GM12878 (cell line): ENCODE results near the gene TMCC3. TPM values are rescaled to one million over a fixed set of nuclear protein-coding genes. Genes with fewer than 3 reads are reported as not detected.

Source experiments
- ATAC-seq: fragments of 200-7000 bp; cut with Tn5 transposase; 3 replicates; pipeline ENCODE4 v1.9.1; 2020; ENCODE audit warnings: mild to moderate bottlenecking, moderate library complexity
- BruUV-seq: library from RNA; stranded (reverse); fragments of 400-500 nt; replicated peaks from 2 replicates; lab custom pipeline; 2021; lab: Mats Ljungman, UMichigan
- CTCF ChIA-PET: fragments of 300-600 bp; sonication (Branson Sonifier 250); formaldehyde crosslinking; extraction: SDS; loops from one replicate; lab custom pipeline; 2021; ENCODE audit warnings: inconsistent platforms; lab: Yijun Ruan, JAX
- POLR2A ChIA-PET: fragments of 350-600 bp; formaldehyde crosslinking; extraction: SDS; loops from one replicate; lab custom pipeline; 2021; ENCODE audit warnings: inconsistent platforms; lab: Charles Lee
- RAD21 ChIA-PET: fragments of 300-600 bp; sonication (Branson Sonifier 250); formaldehyde crosslinking; loops from one replicate; lab custom pipeline; 2023; ENCODE audit warnings: antibody characterized with exemption; ENCODE audit not compliant: unreplicated experiment; lab: Charles Lee
- SMC1A ChIA-PET: fragments of 300-600 bp; sonication (Branson Sonifier 250); formaldehyde crosslinking; loops from one replicate; lab custom pipeline; 2023; ENCODE audit not compliant: unreplicated experiment, uncharacterized antibody; lab: Charles Lee
- DNase-seq: peaks from one replicate; pipeline ENCODE4 v3.0.0-alpha.2; 2011; ENCODE audit warnings: low read depth, low spot score
- FAIRE-seq: peaks from 3 replicates; lab custom pipeline; 2011; peaks lifted over from hg19 to GRCh38; lab: Jason Lieb, UNC
- H2AFZ ChIP-seq: 2 replicates; pipeline ENCODE4 v1.6.0; 2011; ENCODE audit warnings: low read depth, low read length, control low read depth; ENCODE audit not compliant: control insufficient read depth
- H3K27ac ChIP-seq: 2 replicates; pipeline ENCODE4 v1.5.1; 2011; ENCODE audit warnings: control low read depth; ENCODE audit not compliant: control insufficient read depth, insufficient read depth
- H3K27me3 ChIP-seq, 2 experiments: replicated peaks in 1 of 2; 2 replicates each; pipeline versions ENCODE4 v1.6.0 to v1.6.1; 2011; ENCODE audit warnings: low read length in 1 of 2; ENCODE audit not compliant: control insufficient read depth in 2 of 2, insufficient read depth in 2 of 2
- H3K36me3 ChIP-seq, 2 experiments: 2 replicates each; pipeline ENCODE4 v1.5.1; 2011; ENCODE audit warnings: low read length in 1 of 2; ENCODE audit not compliant: control insufficient read depth in 2 of 2, insufficient read depth in 2 of 2
- H3K4me1 ChIP-seq: 2 replicates; pipeline ENCODE4 v1.6.1; 2011; ENCODE audit warnings: mild to moderate bottlenecking, low read length, moderate library complexity, mixed read lengths; ENCODE audit not compliant: control insufficient read depth, insufficient read depth
- H3K4me2 ChIP-seq: 2 replicates; pipeline ENCODE4 v1.6.0; 2011; ENCODE audit warnings: control low read depth; ENCODE audit not compliant: control insufficient read depth, insufficient read depth
- H3K4me3 ChIP-seq: fragments of 200-600 bp; sonication (generic); 2 replicates; pipeline ENCODE4 v1.5.1; 2016
- H3K79me2 ChIP-seq: 2 replicates; pipeline ENCODE4 v1.6.0; 2011; ENCODE audit warnings: low read length; ENCODE audit not compliant: control insufficient read depth, insufficient read depth
- H3K9ac ChIP-seq: 2 replicates; pipeline ENCODE4 v1.8.0; 2011; ENCODE audit warnings: low read length, control low read depth, mixed read lengths; ENCODE audit not compliant: control insufficient read depth, insufficient read depth
- H3K9me3 ChIP-seq: replicated peaks from 3 replicates; pipeline ENCODE4 v1.5.1; 2011; ENCODE audit warnings: mild to moderate bottlenecking, low read length; ENCODE audit not compliant: control insufficient read depth, insufficient read depth
- H4K20me1 ChIP-seq: 2 replicates; pipeline ENCODE4 v1.6.0; 2011; ENCODE audit not compliant: control insufficient read depth, insufficient read depth
- CHD1 ChIP-seq: IDR thresholded peaks from 2 replicates; pipeline ENCODE4 v1.6.1; 2012; ENCODE audit warnings: low read depth, low read length, improper control_type of control experiment
- CHD2 ChIP-seq: IDR thresholded peaks from 2 replicates; pipeline ENCODE4 v1.6.1; 2011; ENCODE audit warnings: low read depth, low read length, improper control_type of control experiment, borderline replicate concordance
- E2F4 ChIP-seq: IDR thresholded peaks from 2 replicates; pipeline ENCODE4 v1.6.1; 2012; ENCODE audit warnings: low read depth, low read length, improper control_type of control experiment
- ESRRA ChIP-seq: IDR thresholded peaks from 2 replicates; pipeline ENCODE4 v1.6.1; 2012; ENCODE audit warnings: mild to moderate bottlenecking, low read length, improper control_type of control experiment
- ETV6 ChIP-seq, 2 experiments: fragments of 450-650 bp in 1 of 2; IDR thresholded peaks in 1 of 2; conservative IDR thresholded peaks in 1 of 2; 2 replicates each; pipeline ENCODE4 v1.6.1; 2014; ENCODE audit warnings: antibody characterized with exemption in 1 of 2, borderline replicate concordance in 1 of 2, low read depth in 1 of 2, mild to moderate bottlenecking in 1 of 2, moderate library complexity in 1 of 2
- HDAC2 ChIP-seq: fragments of 200-600 bp; sonication (generic); IDR thresholded peaks from 2 replicates; pipeline ENCODE4 v1.6.1; 2017
- JUND ChIP-seq: IDR thresholded peaks from 2 replicates; pipeline ENCODE4 v1.6.1; 2012; ENCODE audit warnings: low read depth, mild to moderate bottlenecking, low read length, improper control_type of control experiment, moderate library complexity
- NRF1 ChIP-seq: conservative IDR thresholded peaks from 2 replicates; pipeline ENCODE4 v1.6.1; 2011; ENCODE audit warnings: mild to moderate bottlenecking, low read depth, low read length, improper control_type of control experiment
- POLR2A ChIP-seq: IDR thresholded peaks from 2 replicates; pipeline ENCODE4 v1.6.1; 2011; ENCODE audit warnings: low read depth, mild to moderate bottlenecking, low read length
- POU2F2 ChIP-seq: IDR thresholded peaks from 3 replicates; pipeline ENCODE4 v1.6.1; 2011; ENCODE audit warnings: low read depth, mild to moderate bottlenecking, low read length, borderline replicate concordance
- RB1 ChIP-seq: fragments of 450-650 bp; formaldehyde crosslinking; IDR thresholded peaks from 2 replicates; pipeline ENCODE4 v1.6.1; 2017; ENCODE audit warnings: mild to moderate bottlenecking, borderline replicate concordance
- RFX5 ChIP-seq: IDR thresholded peaks from 2 replicates; pipeline ENCODE4 v1.6.1; 2011; ENCODE audit warnings: low read depth, low read length, improper control_type of control experiment
- SMAD5 ChIP-seq: IDR thresholded peaks from 2 replicates; pipeline ENCODE4 v1.6.1; 2016; ENCODE audit warnings: antibody characterized with exemption, low read depth
- SP1 ChIP-seq: IDR thresholded peaks from one replicate; pipeline ENCODE4 v1.6.1; 2011; ENCODE audit warnings: low read depth, low read length
- SREBF2 ChIP-seq: IDR thresholded peaks from 2 replicates; pipeline ENCODE4 v1.6.1; 2012; ENCODE audit warnings: mild to moderate bottlenecking, low read length
- TCF12 ChIP-seq: IDR thresholded peaks from 2 replicates; pipeline ENCODE4 v1.6.1; 2011; ENCODE audit warnings: low read depth, mild to moderate bottlenecking, low read length
- TCF7 ChIP-seq: IDR thresholded peaks from 2 replicates; pipeline ENCODE4 v1.6.1; 2014; ENCODE audit warnings: antibody characterized with exemption, borderline replicate concordance
- WGBS: methylation state at CpG from one replicate; pipeline ENCODE4 v1.1.6; 2016; ENCODE audit warnings: low lambda C conversion rate; ENCODE audit not compliant: insufficient replicate concordance, insufficient coverage; ENCODE audit errors: missing lambda C conversion rate; 5-methylcytosine and 5-hydroxymethylcytosine counted together
- in situ Hi-C: fragments of 300-500 bp; cut with MboI; formaldehyde crosslinking; loops from 9 replicates; pipeline ENCODE4 v1.14.3; 2018; ENCODE audit warnings: mixed read lengths
- intact Hi-C: fragments of 100-400 bp; cut with micrococcal nuclease; formaldehyde crosslinking; loops from one replicate; pipeline ENCODE4 v1.14.2; 2022; ENCODE audit not compliant: unreplicated experiment
- polyA plus RNA-seq, 11 experiments: library from polyadenylated mRNA; depleted of rRNA in 4 of 11; unstranded in 6 of 11; stranded (reverse) in 5 of 11; fragments of >200 nt; fragmentation: Nextera tagmentation in 4 of 11; fragmentation: Illumina TruSeq in 1 of 11; extraction: Ambion mirVana in 4 of 11; extraction: Trizol in 1 of 11; gene quantifications; 1 replicate in 1 of 11; 2 replicates in 10 of 11; pipeline versions ENCODE4 v1.2.1 to v1.2.3, GENCODE V29; 2011 to 2016; ENCODE audit warnings: inconsistent platforms in 2 of 11, missing spikeins in 2 of 11, low read depth in 1 of 11
- total RNA-seq, 4 experiments: library from RNA; depleted of rRNA in 3 of 4; stranded (reverse); fragments of >200 nt in 3 of 4; fragmentation: Illumina TruSeq in 1 of 4; extraction: Trizol in 1 of 4; gene quantifications; 2 replicates each; pipeline versions ENCODE4 v1.2.1 to v1.2.3, GENCODE V29; 2013 to 2021
- TF ChIP-seq, protein P1 (sequence below): IDR thresholded peaks from 2 replicates; pipeline ENCODE4 v1.6.1; 2011; ENCODE audit warnings: low read depth, mild to moderate bottlenecking, low read length, moderate library complexity, borderline replicate concordance; ENCODE audit errors: extremely low read depth
- TF ChIP-seq, protein P2 (sequence below): fragments of 450-650 bp; IDR thresholded peaks from 2 replicates; pipeline ENCODE4 v1.6.1; 2017; ENCODE audit warnings: mild to moderate bottlenecking, low read depth, inconsistent platforms; ENCODE audit not compliant: poor library complexity, severe bottlenecking
- TF ChIP-seq, protein P3 (sequence below): fragments of 450-650 bp; IDR thresholded peaks from 2 replicates; pipeline ENCODE4 v1.6.1; 2017; ENCODE audit warnings: borderline replicate concordance

The TMCC3 gene
- total and polyA plus RNA-seq, 10 of the 15 experiments (the other 5 are each of a cell fraction or from before 2014, with no cell fraction given) = 5.8 to 29.8 (median 12.6) TPM

DNA sequence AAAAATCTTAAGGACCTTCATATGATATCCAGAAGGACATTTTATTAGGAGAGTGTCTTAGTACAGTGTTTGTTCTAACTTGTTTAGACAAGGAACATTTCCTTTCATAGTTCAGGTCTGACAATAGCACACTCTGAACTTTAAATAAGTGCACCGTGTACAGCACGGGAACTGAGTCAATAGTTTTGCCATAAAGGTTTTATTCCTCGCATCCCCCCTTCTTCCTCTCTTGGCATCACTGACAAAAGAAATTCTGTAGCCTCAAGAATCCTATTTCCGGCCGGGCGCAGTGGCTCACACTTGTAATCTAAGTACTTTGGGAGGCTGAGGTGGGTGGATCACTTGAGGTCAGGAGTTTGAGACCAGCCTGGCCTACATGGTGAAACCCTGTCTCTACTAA is 58.3 kb downstream of the TMCC3 start (continued):
- TF ChIP-seq CHD2 = no peak
- no peak for TF ChIP-seq JUND
- TF ChIP-seq SREBF2 = no peak
- no peak for TF ChIP-seq ESRRA
- TF ChIP-seq, protein P1, sequence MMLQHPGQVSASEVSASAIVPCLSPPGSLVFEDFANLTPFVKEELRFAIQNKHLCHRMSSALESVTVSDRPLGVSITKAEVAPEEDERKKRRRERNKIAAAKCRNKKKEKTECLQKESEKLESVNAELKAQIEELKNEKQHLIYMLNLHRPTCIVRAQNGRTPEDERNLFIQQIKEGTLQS = no peak

- ChIA-PET RAD21 (no interaction called here), POLR2A (interaction anchor here (1.1 kb wide), 1 partner anchor 31 kb away, joined by 3 read pairs; no protein-coding TSS in a partner anchor), CTCF (interaction anchor here (1.4 to 1.6 kb wide), 2 partner anchors 13 to 284 kb away, joined by 5 to 6 read pairs; no protein-coding TSS in a partner anchor), SMC1A (interaction anchor here (0.6 to 1.2 kb wide), 2 partner anchors 13 to 477 kb away, joined by 3 read pairs; no protein-coding TSS in a partner anchor)
- FAIRE-seq (no peak), DNase-seq (no peak), ATAC-seq (no peak)
- Histone ChIP-seq H3K27me3 (no peaks in the 10 kb centered on the region), H2AFZ (no peak overlapping the region), H3K27ac (no peak overlapping the region), H3K9me3 (no peaks in the 10 kb centered on the region), H3K9ac (no peak overlapping the region), H3K4me1 (no peaks in the 10 kb centered on the region), H3K79me2 (no peaks in the 10 kb centered on the region), H3K4me3 (no peak overlapping the region), H3K4me2 (no peak overlapping the region), H4K20me1 (no peaks in the 10 kb centered on the region), H3K36me3 (peaks cover 0 to 4% of the 10 kb centered on the region in 2 experiments; a peak in 1 of 4 replicates)
- in situ Hi-C loops = no loop called here
- over 99% methylated on average over 8 of the region's 8 CpGs for WGBS
- BruUV-seq = no TSS peak
- intact Hi-C loops = no loop called here
- TF ChIP-seq POU2F2 (no peak), HDAC2 (no peak), TCF12 (no peak), NRF1 (no peak), SMAD5 (no peak), RB1 (no peak), CHD1 (no peak), E2F4 (no peak), ETV6 (conservative IDR thresholded peaks at IDR 0.05 in 1 of 2, IDR thresholded peaks at IDR 0.05 in 1 of 2; ENCODE audit: borderline replicate concordance in 1 of 2, low read depth in 1 of 2) (no peak), RFX5 (no peak), TCF7 (no peak), SP1 (no peak), POLR2A (no peak)
- TF ChIP-seq, protein P2, sequence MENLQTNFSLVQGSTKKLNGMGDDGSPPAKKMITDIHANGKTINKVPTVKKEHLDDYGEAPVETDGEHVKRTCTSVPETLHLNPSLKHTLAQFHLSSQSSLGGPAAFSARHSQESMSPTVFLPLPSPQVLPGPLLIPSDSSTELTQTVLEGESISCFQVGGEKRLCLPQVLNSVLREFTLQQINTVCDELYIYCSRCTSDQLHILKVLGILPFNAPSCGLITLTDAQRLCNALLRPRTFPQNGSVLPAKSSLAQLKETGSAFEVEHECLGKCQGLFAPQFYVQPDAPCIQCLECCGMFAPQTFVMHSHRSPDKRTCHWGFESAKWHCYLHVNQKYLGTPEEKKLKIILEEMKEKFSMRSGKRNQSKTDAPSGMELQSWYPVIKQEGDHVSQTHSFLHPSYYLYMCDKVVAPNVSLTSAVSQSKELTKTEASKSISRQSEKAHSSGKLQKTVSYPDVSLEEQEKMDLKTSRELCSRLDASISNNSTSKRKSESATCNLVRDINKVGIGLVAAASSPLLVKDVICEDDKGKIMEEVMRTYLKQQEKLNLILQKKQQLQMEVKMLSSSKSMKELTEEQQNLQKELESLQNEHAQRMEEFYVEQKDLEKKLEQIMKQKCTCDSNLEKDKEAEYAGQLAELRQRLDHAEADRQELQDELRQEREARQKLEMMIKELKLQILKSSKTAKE = no peak
- TF ChIP-seq, protein P3, sequence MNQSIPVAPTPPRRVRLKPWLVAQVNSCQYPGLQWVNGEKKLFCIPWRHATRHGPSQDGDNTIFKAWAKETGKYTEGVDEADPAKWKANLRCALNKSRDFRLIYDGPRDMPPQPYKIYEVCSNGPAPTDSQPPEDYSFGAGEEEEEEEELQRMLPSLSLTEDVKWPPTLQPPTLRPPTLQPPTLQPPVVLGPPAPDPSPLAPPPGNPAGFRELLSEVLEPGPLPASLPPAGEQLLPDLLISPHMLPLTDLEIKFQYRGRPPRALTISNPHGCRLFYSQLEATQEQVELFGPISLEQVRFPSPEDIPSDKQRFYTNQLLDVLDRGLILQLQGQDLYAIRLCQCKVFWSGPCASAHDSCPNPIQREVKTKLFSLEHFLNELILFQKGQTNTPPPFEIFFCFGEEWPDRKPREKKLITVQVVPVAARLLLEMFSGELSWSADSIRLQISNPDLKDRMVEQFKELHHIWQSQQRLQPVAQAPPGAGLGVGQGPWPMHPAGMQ = no peak
Measured at GRCh38 chr12:94590428-94590827, 59.9 kb downstream of the TMCC3 start.
